GM21381 (cell line): ENCODE measurements around the gene HAGHL.
A peak's percentile ranks its signal among the peaks of the same experiment; 100 is the strongest.

Source experiments
- ATAC-seq: cut with Tn5 transposase; IDR thresholded peaks from one replicate; pipeline ENCODE4 v1.9.1; 2021; ENCODE audit warnings: mild to moderate bottlenecking, moderate library complexity; ENCODE audit not compliant: unreplicated experiment

Gene HAGHL

DNA sequence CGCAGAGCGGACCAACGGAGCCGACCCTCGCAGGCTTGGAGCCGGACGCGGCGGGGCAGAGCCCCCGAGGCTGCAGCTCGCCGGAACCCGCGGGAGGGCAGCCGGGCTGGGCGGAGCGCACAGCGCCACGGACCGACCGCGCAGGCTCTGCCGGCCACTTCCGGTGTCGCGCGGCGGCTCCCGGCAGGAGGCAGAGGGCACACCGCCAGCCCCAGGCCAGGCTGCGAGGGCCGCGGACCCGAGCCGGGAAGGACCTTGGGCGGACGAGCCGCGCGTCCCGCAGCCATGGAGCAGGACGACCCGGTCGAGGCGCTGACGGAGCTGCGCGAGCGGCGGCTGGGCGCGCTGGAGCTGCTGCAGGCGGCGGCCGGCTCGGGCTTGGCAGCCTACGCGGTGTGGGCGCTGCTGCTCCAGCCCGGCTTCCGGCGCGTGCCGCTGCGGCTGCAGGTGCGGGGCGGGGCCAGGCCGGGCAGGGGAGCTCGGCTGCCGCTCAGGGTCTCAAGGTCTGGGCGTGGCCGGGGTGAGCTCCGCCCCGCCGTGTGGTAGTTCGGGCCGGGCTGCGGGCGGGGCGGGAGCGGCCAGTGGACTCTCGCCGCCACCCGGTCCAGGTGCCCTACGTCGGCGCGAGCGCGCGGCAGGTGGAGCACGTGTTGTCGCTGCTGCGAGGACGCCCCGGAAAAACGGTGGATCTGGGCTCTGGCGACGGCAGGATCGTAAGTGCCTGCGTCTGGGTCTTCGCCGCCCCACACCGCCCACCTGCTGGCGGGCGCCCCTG is 5.7 kb upstream of the HAGHL start, which contains the start of gene ANTKMT:
ANTKMT (plus strand) TSS at position 157 of the 775 bp plus-strand sequence; CDS start at position 286, 129 bp downstream.
- ATAC-seq = peak; percentile 68

DNA sequence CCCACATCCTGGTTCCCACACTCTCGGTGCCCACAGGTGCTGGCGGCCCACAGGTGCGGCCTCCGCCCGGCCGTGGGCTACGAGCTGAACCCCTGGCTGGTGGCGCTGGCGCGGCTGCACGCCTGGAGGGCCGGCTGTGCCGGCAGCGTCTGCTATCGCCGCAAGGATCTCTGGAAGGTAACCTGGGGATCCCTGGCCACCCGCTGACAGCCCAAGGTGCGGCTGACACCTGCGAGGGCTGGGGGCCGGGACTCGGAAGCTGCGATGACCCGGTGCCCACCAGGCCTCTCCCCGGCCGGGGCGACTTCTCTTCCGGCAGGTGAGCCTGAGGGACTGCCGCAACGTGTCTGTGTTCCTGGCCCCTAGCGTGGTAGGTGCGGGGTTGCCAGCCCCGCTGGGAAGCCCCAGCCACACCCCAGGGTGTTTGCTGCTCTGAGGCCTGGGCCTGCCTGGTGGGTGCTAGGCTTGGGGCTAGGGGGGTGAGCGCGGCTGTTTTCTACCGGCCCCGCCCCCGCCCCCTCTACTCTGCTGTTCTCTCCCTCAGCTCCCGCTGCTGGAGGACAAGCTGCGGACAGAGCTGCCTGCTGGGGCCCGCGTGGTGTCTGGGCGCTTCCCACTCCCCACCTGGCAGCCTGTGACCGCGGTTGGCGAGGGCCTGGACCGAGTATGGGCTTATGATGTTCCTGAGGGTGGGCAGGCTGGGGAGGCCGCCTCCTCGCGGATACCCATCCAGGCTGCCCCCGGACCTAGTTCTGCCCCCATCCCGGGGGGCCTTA is 5.0 kb upstream of the HAGHL start:
- ATAC-seq = no peak

DNA sequence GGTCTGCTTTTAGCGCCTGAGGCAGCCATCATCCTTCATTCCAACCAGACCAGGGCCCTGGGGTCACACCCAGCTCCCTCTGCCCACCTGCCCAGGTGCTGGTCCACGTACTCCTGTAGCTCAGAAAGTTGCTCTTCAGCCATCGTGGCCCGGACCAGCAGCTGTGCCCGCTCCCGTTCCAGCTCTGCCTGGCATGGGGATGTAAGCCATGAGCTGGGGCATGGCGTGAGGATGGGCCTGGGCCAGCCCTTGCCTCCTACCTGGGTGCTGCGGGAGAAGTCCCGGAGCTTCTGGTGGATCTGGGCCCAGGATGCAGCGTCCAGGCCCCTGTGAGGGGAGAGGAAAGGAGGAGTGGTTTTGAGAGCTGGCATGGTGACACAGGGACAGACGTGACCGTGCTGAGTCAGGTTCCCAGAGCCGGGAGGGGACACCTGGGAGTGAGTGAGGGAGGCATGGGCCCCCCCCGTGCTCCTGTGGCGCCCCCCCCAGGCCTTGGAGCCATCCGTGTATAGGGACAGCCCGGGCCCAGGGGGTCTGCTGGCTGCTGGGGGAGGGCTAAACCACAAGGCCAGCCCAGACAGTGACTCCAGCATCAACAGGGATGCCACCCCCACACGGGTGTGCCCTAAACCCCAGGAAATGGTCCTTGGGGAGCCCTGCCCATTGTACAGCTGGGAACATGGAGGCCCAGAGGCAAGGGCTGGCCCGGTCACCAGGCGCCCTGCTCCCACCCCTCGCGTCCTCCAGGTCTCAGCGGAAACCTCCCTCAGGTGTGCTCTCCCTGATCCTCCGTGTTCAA is 3.9 kb upstream of the HAGHL start:
- no peak for ATAC-seq

DNA sequence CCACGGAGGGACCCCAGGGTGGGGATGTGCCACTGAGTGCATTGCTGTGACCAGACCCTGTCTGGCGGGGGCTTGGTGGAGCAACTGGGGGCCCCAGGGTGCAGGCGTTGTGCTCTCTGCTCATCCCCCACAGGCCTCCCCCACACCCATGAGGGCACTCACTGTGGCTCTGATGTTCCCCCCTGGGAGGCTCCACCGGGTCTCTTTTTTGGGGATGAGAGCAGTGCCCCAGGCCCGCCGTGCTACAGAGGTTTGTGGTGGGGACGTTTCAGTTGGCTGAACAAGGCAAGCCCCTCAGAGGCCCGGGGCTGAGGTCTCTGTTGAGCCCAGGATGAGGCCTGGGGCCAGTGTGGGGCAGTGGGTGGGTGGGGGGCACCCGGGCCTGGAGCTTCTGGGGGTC is 3.2 kb upstream of the HAGHL start:
- no peak for ATAC-seq

DNA sequence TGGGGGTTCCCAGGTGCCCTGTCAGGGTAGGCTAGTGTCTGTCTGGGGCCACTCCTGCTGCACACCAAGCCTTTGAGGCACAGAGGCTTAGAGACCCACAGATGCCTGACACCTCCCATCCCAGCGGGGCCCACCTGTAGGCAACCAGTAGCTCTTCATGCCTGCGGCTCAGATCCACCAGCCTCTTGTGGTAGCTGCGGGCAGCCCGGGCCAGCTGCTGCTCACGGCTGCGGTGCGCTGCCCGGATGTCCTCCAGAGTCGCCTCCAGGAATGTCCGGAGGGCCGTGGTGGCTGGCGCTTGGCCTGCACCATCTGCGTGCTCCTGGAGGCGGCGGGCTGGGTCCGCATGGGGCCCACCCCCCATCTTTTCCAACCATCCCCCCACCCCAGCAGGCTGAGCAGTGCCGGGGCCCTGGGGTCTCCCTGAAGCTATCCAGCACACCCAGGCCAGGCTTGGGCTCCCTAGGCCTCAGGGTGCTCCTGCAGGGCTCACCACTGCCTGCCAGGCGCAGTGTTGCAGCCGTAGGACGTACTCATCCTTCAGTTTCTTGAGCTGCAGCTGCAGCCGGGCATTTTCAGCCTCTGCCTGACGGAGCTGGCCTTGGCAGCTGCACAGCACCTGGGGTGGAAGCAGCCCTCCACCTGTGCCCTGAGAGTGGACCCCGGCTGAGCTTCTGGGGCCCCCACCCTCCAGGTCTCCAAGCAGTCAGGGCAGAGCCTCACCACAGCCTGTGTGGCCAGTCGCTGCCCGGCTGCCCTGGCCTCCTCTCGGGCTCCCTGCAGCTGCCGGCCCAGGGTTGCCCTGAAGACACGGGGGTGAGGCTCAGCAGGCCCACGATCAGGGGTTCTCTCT is 2.5 kb upstream of the HAGHL start:
- no peak for ATAC-seq

DNA sequence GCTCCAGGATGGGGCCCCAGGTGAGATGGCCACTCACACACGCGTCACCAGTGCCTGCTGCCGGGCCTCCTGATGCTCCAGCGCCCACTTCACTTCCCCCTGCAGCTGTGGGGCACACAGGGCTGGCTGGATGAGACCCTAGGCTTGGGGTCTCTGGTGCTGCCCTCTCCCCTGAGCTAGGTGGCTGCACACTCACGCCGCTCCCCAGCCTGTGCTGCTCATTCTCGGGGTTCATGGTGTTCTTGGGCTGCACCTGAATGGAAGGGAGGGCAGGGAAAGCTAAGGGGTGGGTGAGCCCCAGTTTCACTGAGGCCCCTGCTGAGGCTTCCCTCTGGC is 1.9 kb upstream of the HAGHL start:
- no peak for ATAC-seq

DNA sequence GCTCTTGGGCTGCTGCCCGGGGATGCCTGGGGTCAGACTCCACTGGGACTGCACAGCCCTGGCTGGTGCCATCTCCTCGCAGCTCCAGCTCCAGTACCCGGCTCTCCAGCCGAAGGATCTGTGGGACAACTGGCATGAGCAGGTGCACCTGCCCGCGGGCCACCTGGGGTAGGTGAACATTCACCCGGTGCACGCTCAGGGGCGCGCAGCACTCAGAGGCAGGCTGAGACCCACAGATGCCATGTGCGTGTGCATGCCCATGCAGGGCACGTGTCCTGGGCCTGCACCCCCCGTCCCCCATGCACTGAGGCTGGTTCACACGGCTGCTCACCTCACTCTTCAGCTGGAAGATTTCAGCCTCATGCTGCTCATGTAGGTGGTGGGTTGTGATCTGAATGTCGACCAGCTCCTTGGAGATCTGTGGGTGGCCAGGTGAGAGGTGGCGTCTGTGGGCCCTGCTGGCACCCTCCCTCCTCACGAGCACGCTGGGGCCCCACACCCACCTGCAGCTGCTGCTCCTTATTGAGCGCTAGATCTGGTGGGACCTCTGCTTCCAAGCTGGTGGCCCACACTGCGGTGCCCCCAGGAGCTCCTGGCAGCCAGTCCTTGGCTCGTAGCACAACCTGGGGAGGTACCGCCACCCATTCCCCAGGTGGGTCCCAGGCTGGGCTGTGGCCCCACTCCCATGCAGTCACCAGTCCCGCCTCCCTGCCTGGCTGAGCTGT is 1.3 kb upstream of the HAGHL start:
- ATAC-seq = no peak

DNA sequence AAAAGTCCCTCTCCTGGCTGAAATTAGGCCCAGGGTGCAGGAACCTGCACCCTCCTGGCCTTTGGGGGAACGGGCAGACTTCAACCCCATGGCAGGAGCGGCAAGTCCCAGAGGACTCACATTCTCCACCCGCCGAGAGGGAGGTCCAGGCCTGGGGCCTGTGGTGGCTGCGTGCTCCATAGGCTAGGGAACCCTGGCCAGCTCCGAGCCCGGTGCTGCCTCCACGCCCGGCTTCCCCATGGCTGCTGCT is 793 bp upstream of the HAGHL start:
- ATAC-seq = no peak

DNA sequence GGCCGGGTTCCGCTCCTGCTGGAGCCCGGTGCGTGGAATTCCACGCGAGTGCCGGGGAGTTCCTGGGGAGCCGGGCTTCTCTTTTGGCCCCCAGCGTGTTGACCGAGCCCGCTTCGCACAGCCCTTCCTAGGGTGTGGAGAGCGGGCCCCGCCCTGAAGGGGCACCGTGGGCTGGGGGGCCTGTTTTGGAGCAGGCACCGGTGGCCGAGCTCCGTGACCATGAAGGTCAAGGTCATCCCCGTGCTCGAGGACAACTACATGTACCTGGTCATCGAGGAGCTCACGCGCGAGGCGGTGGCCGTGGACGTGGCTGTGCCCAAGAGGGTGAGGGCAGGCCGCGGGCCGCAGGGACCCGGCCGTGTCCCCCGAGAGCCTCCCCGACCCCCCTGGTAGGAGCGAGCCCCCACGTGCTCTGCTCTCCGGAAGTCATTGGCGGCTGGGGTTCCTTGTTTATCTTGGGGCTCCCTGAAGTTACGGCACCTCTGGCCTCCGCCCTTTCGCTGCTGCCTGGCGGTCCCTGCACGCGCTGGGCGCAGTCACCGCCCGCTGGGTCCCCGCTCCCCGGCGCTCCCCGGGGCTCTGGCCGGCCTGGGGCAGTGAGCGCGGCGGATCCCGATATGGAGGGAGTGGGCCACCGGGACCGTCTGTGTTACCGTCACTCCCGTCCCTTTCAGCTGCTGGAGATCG is 528 bp downstream of the HAGHL start:
- ATAC-seq = peak; percentile 15

DNA sequence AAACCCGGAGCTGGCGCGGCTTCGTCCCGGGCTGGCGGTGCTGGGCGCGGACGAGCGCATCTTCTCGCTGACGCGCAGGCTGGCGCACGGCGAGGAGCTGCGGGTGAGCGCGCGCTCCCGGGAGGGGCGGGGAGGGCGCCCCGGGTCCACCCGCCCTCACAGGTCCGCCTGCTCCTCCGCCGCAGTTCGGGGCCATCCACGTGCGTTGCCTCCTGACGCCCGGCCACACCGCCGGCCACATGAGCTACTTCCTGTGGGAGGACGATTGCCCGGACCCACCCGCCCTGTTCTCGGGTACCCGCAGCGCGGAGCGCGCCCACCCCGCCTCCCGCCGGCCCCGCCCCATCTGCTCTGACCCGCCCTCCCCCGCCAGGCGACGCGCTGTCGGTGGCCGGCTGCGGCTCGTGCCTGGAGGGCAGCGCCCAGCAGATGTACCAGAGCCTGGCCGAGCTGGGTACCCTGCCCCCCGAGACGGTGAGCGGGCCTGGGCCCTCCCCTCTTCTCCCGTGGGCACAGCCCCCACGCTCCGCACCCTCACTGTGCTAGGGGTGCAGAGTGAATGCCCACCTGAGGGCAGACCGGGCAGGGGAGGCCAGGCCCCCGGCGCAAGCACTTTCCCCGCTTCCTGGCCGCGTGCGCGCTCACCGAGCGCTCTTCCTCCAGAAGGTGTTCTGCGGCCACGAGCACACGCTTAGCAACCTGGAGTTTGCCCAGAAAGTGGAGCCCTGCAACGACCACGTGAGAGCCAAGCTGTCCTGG is 1.4 kb downstream of the HAGHL start:
- peak; percentile 30 for ATAC-seq

DNA sequence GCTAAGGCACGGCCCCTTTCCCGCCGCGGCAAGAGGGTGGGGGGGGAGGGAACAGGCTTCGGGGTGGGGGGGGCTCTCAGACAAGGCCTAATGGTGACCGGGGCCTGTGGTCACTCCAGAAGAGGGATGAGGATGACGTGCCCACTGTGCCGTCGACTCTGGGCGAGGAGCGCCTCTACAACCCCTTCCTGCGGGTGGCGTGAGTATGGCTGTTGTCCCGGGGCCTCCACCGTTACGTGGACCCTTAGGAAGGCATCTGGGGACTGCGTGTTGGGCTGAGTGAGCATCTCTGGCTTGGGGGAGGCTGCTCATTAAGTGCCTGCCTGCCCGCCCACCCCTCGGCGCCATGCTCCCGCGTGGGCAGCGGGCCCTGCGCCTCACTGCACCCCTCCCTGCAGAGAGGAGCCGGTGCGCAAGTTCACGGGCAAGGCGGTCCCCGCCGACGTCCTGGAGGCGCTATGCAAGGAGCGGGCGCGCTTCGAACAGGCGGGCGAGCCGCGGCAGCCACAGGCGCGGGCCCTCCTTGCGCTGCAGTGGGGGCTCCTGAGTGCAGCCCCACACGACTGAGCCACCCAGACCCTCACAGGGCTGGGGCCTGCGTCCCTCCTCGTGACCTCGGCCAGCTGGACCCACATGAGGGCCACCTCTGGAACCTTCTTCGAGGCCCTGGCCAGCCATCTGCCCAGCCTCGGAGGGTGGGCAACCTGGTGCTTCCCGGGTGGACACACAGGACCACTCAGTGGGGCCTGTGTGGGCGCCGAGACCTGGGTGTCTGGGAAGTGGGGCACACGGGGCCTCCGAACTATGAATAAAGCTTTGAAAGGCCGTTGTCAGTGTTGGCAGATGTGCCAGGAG is 2.2 kb downstream of the HAGHL start:
- no peak for ATAC-seq

DNA sequence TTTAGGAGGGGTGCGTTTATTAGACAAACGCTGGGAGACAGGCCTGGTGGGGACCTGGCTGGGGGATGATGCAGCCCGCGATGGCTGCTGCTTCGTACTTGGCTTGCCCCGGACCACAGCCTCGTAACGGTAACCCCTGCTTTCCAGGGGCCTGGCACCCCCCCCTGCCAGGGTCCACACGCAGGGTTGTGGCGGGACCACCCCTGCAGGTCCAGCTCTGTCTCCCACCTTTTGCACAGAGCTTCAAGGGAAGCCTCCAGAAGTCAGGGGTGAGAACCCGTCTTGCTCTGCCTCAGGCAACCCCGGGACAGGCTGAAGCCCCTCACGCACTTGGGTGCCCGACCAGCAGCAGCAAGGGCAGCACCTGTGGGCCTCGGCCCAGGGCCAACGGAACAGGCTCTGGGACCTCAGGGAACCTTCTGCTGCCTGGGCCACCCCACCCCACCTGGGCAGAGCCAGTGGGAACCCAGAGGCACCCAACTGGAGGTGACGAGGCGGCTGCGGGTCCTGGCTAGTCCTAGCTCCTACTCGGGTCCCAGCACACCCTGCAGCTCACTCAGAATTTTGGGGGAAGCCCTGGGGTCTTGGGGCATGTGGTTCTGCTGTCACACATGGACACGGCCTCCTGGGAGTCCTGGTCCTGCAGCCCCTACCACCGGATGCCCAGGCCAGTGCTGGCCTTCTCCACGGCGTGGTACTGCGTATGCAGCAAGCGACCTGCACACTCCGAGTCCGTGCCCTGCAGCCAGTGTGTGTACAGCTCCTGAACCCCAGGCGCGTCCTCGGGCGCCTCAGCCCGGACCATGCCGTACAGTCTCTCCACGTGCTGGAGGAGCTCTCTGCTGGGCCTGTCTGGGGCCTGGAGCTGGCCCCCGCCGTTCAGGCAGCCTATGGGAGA is 3.1 kb downstream of the HAGHL start:
- no peak for ATAC-seq

DNA sequence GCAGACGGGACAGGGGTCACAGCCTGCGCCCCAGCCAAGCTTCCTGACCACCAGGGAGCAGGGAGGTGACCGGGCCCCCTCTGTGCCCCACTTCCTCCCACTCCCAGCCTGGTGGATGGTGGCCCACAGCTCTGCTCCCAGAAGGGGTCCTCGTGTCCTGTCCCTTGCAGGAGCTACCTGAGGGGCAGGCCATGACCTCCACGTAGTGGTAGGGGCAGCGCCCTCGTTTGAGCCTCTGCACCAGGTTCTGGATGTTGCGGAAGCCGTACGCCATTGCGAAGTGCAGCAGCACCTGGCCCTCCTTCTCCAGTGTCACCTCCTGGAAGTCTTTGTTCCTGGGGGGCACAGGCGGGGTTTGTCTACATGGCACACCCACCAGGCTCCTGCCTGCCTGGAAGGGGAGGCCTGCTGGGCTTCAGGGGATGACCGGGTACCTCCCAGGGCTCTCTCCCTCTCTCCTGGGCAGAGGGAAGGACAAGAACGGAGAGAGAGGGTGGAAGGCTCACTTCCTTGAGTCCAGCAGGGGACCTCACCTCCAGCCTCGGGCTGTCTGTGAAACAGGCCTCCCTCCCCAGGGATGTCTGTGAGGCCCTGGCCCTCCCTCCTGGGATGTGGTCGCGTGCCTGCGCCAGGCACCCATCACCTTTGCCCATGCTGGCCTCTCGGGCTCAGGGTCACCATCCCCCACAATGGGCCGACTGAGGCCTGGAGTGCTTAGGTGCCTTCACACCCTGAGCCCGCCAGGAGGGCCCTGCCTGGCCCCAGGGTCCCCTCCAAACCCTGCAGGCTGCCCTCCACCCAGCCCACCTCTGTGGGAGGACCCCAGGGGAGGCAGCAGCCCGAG is 4.0 kb downstream of the HAGHL start:
- no peak for ATAC-seq

DNA sequence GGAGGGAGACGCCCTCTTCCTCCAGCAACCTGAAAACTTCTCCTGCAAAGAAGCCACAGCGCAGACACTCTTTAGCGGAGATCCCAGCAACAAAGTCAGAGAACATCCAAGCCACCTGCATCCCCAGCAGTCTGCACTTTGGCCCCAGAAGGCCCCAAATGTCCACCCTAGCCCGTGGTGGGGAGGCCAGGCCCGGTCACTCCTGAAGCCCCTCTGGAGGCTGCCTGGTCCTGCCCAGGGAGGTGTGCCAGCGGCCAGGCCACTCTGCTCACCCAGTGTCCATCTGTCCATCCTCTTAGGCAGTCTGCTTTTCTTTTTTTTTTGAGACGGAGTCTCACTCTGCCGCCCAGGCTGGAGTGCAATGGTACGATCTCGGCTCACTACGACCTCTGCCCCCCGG is 5.4 kb downstream of the HAGHL start:
- no peak for ATAC-seq

DNA sequence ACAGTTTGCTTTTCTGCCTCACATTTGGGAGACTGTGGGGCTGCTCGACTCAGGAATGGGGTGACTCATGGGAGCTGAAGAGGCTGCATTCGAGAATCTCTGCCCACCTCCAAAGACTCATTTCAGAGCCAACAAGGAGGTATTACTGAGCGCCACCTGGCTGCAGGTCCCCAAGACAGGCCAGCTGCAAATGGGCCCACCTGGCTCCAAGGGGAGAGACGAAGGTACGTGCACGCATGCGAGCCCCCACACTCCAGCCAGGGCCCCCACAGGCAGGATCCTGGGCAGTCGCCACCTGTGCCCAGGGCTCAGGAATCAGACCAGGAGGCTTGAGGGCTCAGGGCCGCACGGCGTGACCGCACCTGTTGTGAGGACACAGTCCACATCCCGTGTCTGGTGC is 6.0 kb downstream of the HAGHL start:
- no peak for ATAC-seq
